ENCODE data around the gene ANXA4.

The ANXA4 gene

DNA sequence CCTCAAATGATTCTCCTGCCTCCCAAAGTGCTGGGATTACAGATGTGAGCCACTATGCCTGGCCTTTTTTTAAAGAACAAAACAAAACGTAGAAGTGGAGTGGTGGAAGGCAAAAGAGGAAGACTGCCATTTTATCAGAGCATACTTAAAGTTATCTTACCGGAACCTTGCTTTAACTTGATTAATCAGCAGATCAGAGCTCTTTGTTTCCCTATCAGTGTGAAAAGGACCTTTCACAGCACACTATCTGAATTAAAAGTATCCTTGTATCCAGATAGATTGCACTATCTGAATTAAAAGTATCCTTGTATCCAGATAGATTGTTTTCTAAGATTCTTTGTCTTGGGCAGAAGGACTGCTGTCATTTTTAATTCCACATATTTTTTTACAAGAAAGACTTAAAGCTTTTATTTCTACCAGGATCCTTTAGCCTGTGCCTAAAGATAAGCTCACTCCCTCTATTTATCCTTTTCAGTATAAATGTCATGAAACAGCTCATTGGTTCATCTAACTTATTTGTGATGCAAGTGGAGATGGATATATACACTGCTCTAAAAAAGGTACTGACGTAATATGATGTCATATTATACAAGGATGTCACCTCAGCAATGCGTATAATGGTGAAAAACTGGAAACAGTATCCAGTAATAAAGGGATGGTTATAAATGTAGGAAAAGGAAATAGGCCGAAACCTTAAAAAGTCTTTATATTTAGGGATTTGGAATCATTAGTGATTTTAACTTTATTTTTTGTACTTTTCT lies 105.3 kb downstream of the ANXA4 start:
- no peak for DNase-seq (ENCODE audit: low spot score)

DNA sequence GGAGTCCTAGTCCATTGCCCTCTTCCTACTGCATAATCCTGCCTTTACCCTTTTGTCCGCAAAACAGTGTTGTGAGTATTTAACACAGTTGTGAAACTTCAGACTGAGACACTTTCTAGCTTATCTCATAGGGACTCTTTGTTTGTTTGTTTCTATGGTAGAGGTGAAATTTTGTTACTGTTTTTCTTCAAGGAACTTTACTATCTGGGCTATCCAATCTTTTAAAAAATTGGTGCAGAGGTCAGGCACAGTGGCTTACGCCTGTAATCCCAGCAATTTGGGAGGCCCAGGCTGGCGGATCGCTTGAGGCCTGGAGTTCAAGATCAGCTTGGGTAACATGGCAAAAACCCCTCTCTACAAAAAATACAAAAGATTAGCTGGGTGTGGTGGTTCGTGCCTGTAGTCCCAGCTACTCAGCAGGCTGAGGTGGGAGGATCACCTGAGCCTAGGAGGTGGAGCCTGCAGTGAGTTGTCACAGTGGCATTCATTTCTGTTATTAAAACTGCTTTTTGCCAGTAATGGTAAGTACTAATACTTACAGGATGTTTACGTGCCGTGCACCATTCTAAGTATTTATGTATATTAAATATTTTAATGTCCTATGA lies 106.4 kb downstream of the ANXA4 start:
- DNase-seq (ENCODE audit: low spot score): no peak

DNA sequence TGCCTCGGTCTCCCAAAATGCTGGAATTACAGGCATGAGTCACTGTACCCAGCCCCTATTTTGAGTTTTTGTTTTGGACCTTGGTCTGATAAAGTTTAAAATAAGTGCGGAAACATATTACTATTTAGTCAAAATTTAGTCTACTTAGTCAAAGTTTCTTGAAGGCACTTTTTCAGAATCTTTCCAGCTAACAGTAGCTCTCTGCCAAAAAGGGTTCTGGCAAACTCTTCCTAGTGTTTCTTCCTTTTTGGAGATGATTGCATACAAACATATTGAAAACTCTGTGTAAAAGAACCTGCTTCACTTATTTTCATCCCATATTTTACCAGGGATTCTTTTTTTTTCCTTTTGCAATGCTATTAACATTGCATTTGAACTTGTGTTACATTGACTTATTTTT lies 116.3 kb downstream of the ANXA4 start:
- no peak for DNase-seq (ENCODE audit: low spot score)

DNA sequence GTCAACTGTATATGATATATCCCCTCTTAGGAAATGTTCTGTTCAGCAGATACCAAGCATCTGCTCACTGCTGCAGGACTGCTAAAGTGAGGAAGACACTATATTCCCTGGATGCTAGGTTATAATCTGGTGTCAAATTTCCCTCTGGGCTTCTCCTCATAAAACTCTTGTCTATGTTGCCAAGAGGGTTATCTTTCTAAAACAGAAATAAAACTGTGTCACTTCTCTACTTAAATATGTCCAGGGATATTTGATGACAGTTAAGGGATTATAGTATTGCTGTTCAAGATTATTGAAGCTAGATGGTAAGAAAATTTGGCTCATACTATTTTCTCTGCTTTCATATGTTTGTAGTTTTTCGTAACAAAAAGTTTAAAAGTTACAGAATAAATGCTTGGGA lies 121.4 kb downstream of the ANXA4 start:
- no peak for DNase-seq (ENCODE audit: low spot score)

All from hematopoietic multipotent progenitor cell treated with erythropoietin and hydrocortisone succinate and interleukin-3 and kit ligand, for 15 days (in vitro differentiated cells).